ENCODE results near the gene TAF11L10. TPM values are rescaled to one million over a fixed set of nuclear protein-coding genes. Genes with fewer than 3 reads are reported as not detected.

TAF11L10 gene
- total and polyA plus RNA-seq, 8 donors = not detected

Other genes with a start within 250 kb of the TAF11L10 start
- not detected for gene TAF11L2, start 99.6 kb downstream of the TAF11L10 start, total RNA-seq
- gene TAF11L2, start 99.6 kb downstream of the TAF11L10 start, polyA plus RNA-seq = not detected
- not detected for gene TAF11L3, start 79.5 kb downstream of the TAF11L10 start, total RNA-seq
- not detected for gene TAF11L3, start 79.5 kb downstream of the TAF11L10 start, polyA plus RNA-seq
- gene TAF11L4, start 76.0 kb downstream of the TAF11L10 start, total RNA-seq = not detected
- not detected for gene TAF11L4, start 76.0 kb downstream of the TAF11L10 start, polyA plus RNA-seq
- gene TAF11L5, start 72.6 kb downstream of the TAF11L10 start, total RNA-seq = not detected
- not detected for gene TAF11L5, start 72.6 kb downstream of the TAF11L10 start, polyA plus RNA-seq
- gene TAF11L6, start 69.2 kb downstream of the TAF11L10 start, total RNA-seq = not detected
- gene TAF11L6, start 69.2 kb downstream of the TAF11L10 start, polyA plus RNA-seq = not detected
- gene TAF11L7, start 12.1 kb downstream of the TAF11L10 start, total RNA-seq = not detected
- not detected for gene TAF11L7, start 12.1 kb downstream of the TAF11L10 start, polyA plus RNA-seq
- gene TAF11L8, start 6.9 kb downstream of the TAF11L10 start, total RNA-seq = not detected
- not detected for gene TAF11L8, start 6.9 kb downstream of the TAF11L10 start, polyA plus RNA-seq
- gene TAF11L9, start 3.4 kb downstream of the TAF11L10 start, total RNA-seq = not detected
- not detected for gene TAF11L9, start 3.4 kb downstream of the TAF11L10 start, polyA plus RNA-seq
- not detected for gene TAF11L11, start 6.4 kb upstream of the TAF11L10 start, total RNA-seq
- gene TAF11L11, start 6.4 kb upstream of the TAF11L10 start, polyA plus RNA-seq = not detected
- gene TAF11L12, start 12.6 kb upstream of the TAF11L10 start, total RNA-seq = not detected
- not detected for gene TAF11L12, start 12.6 kb upstream of the TAF11L10 start, polyA plus RNA-seq
- gene TAF11L13, start 34.3 kb upstream of the TAF11L10 start, total RNA-seq = not detected
- not detected for gene TAF11L13, start 34.3 kb upstream of the TAF11L10 start, polyA plus RNA-seq
- gene TAF11L14, start 36.6 kb upstream of the TAF11L10 start, total RNA-seq = not detected
- not detected for gene TAF11L14, start 36.6 kb upstream of the TAF11L10 start, polyA plus RNA-seq